Neural cell (in vitro differentiated cells): ENCODE results near the gene SLC37A3. TPM values are rescaled to one million over a fixed set of nuclear protein-coding genes. Genes with fewer than 3 reads are reported as not detected.
A peak's percentile ranks its signal among the peaks of the same experiment; 100 is the strongest.

Source experiments
- H2AFZ ChIP-seq: fragments of 200-600, 300-800 bp; sonication (generic), shearing (Covaris generic); 2 replicates; pipeline ENCODE4 v1.6.0; 2014; ENCODE audit warnings: low read depth, mild to moderate bottlenecking, antibody characterized with exemption, low read length, moderate library complexity
- H3F3A ChIP-seq: fragments of 200-600 bp; shearing (Covaris generic); 2 replicates; pipeline ENCODE4 v1.6.1; 2016; ENCODE audit warnings: mild to moderate bottlenecking, moderate library complexity, mixed read lengths, antibody characterized with exemption, low read length; ENCODE audit not compliant: insufficient read depth, poor library complexity, severe bottlenecking
- H3K27ac ChIP-seq: fragments of 200-600, 300-800 bp; sonication (generic), shearing (Covaris generic); 2 replicates; pipeline ENCODE4 v1.5.1; 2014; ENCODE audit warnings: mild to moderate bottlenecking, low read length, moderate library complexity
- H3K27me3 ChIP-seq: fragments of 300-800, 200-600 bp; sonication (generic), shearing (Covaris generic); 2 replicates; pipeline ENCODE4 v1.6.0; 2014; ENCODE audit warnings: mild to moderate bottlenecking, low read depth, low read length, moderate library complexity; ENCODE audit not compliant: insufficient read depth
- H3K36me3 ChIP-seq: fragments of 300-800, 200-600 bp; sonication (generic), shearing (Covaris generic); 2 replicates; pipeline ENCODE4 v1.5.1; 2014; ENCODE audit warnings: mild to moderate bottlenecking, antibody characterized with exemption, low read length, moderate library complexity; ENCODE audit not compliant: insufficient read depth
- H3K4me2 ChIP-seq: fragments of 300-800, 200-600 bp; sonication (generic), shearing (Covaris generic); 2 replicates; pipeline ENCODE4 v1.6.0; 2014; ENCODE audit warnings: mild to moderate bottlenecking, low read length
- H3K4me3 ChIP-seq: fragments of 300-800, 200-600 bp; sonication (generic), shearing (Covaris generic); 2 replicates; pipeline ENCODE4 v1.5.1; 2014; ENCODE audit warnings: mild to moderate bottlenecking, low read length, moderate library complexity
- H3K79me2 ChIP-seq: fragments of 200-600 bp; shearing (Covaris generic); replicated peaks from 2 replicates; pipeline ENCODE4 v1.6.0; 2014; ENCODE audit warnings: mild to moderate bottlenecking, low read length, moderate library complexity; ENCODE audit not compliant: insufficient read depth
- H3K9ac ChIP-seq: fragments of 300-800, 200-600 bp; sonication (generic), shearing (Covaris generic); 2 replicates; pipeline ENCODE4 v1.6.1; 2016; ENCODE audit warnings: mild to moderate bottlenecking, low read length, mixed read lengths
- H3K9me2 ChIP-seq: fragments of 200-600 bp; shearing (Covaris generic); 2 replicates; pipeline ENCODE4 v1.6.1; 2016; ENCODE audit warnings: mild to moderate bottlenecking, low read length, mixed read lengths; ENCODE audit not compliant: insufficient read depth
- H3K9me3 ChIP-seq: fragments of 200-600, 300-800 bp; sonication (generic), shearing (Covaris generic); 2 replicates; pipeline ENCODE4 v1.6.1; 2016; ENCODE audit warnings: mild to moderate bottlenecking, mixed run types, low read length, moderate library complexity, mixed read lengths
- H4K20me1 ChIP-seq: fragments of 200-600 bp; shearing (Covaris generic); 2 replicates; pipeline ENCODE4 v1.6.1; 2016; ENCODE audit warnings: mild to moderate bottlenecking, mixed run types; ENCODE audit not compliant: insufficient read depth
- EP300 ChIP-seq: fragments of 450-650 bp; conservative IDR thresholded peaks from 2 replicates; pipeline ENCODE4 v1.6.1; 2014; ENCODE audit warnings: antibody characterized with exemption, mild to moderate bottlenecking, moderate library complexity; ENCODE audit not compliant: poor library complexity, severe bottlenecking
- EZH2 ChIP-seq: fragments of 200-600, 300-800 bp; shearing (Covaris generic), sonication (generic); IDR thresholded peaks from 2 replicates; pipeline ENCODE4 v1.6.1; 2014; ENCODE audit warnings: antibody characterized with exemption, low read length, borderline replicate concordance, mild to moderate bottlenecking; ENCODE audit not compliant: insufficient read depth, poor library complexity, severe bottlenecking
- MXI1 ChIP-seq: fragments of 450-650 bp; conservative IDR thresholded peaks from 2 replicates; pipeline ENCODE4 v1.6.1; 2014; ENCODE audit warnings: antibody characterized with exemption, mild to moderate bottlenecking; ENCODE audit not compliant: poor library complexity, severe bottlenecking
- POLR2AphosphoS5 ChIP-seq: IDR thresholded peaks from 2 replicates; pipeline ENCODE4 v1.6.1; 2012
- RAD21 ChIP-seq: fragments of 450-650 bp; conservative IDR thresholded peaks from 2 replicates; pipeline ENCODE4 v1.6.1; 2014; ENCODE audit warnings: antibody characterized with exemption, mild to moderate bottlenecking, moderate library complexity
- SMC3 ChIP-seq: fragments of 450-650 bp; conservative IDR thresholded peaks from 2 replicates; pipeline ENCODE4 v1.6.1; 2014; ENCODE audit warnings: antibody characterized with exemption, mild to moderate bottlenecking, moderate library complexity; ENCODE audit not compliant: poor library complexity
- TAF1 ChIP-seq: IDR thresholded peaks from 2 replicates; pipeline ENCODE4 v1.6.1; 2012; ENCODE audit warnings: low read depth
- polyA plus RNA-seq: library from polyadenylated mRNA; depleted of rRNA; stranded (reverse); fragments of >200 nt; gene quantifications from 2 replicates; pipeline ENCODE4 v1.2.3, GENCODE V29; 2014
- TF ChIP-seq, protein P1 (sequence below): fragments of 450-650 bp; IDR thresholded peaks from 2 replicates; pipeline ENCODE4 v1.5.1; 2014; ENCODE audit warnings: antibody characterized with exemption, mild to moderate bottlenecking, moderate library complexity; ENCODE audit not compliant: poor library complexity, severe bottlenecking
- TF ChIP-seq, protein P2 (sequence below): IDR thresholded peaks from 2 replicates; pipeline ENCODE4 v1.6.1; 2012; ENCODE audit warnings: borderline replicate concordance

Gene SLC37A3
- polyA plus RNA-seq, 1 donor from 2014 or later: 176 TPM

- TF ChIP-seq RAD21 (no peak), POLR2AphosphoS5 (no peak), TAF1 (no peak), SMC3 (no peak), MXI1 (no peak), EZH2 (no peak), EP300 (no peak)
- TF ChIP-seq, protein P1, sequence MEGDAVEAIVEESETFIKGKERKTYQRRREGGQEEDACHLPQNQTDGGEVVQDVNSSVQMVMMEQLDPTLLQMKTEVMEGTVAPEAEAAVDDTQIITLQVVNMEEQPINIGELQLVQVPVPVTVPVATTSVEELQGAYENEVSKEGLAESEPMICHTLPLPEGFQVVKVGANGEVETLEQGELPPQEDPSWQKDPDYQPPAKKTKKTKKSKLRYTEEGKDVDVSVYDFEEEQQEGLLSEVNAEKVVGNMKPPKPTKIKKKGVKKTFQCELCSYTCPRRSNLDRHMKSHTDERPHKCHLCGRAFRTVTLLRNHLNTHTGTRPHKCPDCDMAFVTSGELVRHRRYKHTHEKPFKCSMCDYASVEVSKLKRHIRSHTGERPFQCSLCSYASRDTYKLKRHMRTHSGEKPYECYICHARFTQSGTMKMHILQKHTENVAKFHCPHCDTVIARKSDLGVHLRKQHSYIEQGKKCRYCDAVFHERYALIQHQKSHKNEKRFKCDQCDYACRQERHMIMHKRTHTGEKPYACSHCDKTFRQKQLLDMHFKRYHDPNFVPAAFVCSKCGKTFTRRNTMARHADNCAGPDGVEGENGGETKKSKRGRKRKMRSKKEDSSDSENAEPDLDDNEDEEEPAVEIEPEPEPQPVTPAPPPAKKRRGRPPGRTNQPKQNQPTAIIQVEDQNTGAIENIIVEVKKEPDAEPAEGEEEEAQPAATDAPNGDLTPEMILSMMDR: no peak
- TF ChIP-seq, protein P2, sequence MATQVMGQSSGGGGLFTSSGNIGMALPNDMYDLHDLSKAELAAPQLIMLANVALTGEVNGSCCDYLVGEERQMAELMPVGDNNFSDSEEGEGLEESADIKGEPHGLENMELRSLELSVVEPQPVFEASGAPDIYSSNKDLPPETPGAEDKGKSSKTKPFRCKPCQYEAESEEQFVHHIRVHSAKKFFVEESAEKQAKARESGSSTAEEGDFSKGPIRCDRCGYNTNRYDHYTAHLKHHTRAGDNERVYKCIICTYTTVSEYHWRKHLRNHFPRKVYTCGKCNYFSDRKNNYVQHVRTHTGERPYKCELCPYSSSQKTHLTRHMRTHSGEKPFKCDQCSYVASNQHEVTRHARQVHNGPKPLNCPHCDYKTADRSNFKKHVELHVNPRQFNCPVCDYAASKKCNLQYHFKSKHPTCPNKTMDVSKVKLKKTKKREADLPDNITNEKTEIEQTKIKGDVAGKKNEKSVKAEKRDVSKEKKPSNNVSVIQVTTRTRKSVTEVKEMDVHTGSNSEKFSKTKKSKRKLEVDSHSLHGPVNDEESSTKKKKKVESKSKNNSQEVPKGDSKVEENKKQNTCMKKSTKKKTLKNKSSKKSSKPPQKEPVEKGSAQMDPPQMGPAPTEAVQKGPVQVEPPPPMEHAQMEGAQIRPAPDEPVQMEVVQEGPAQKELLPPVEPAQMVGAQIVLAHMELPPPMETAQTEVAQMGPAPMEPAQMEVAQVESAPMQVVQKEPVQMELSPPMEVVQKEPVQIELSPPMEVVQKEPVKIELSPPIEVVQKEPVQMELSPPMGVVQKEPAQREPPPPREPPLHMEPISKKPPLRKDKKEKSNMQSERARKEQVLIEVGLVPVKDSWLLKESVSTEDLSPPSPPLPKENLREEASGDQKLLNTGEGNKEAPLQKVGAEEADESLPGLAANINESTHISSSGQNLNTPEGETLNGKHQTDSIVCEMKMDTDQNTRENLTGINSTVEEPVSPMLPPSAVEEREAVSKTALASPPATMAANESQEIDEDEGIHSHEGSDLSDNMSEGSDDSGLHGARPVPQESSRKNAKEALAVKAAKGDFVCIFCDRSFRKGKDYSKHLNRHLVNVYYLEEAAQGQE: no peak
- Histone ChIP-seq H3K27me3 (no peaks in the 10 kb centered on the region), H3F3A (no peaks in the 10 kb centered on the region), H3K4me2 (no peak overlapping the region), H4K20me1 (no peaks in the 10 kb centered on the region), H3K27ac (no peak overlapping the region), H3K9me3 (no peaks in the 10 kb centered on the region), H3K4me3 (no peak overlapping the region), H3K79me2 (no peaks in the 10 kb centered on the region), H2AFZ (no peak overlapping the region), H3K9me2 (no peaks in the 10 kb centered on the region), H3K9ac (no peak overlapping the region), H3K36me3 (no peaks in the 10 kb centered on the region)
Measured at GRCh38 chr7:140415361-140415760, 17.0 kb upstream of the SLC37A3 start.

- Histone ChIP-seq H3K27me3 (peaks cover 3% of the 10 kb centered on the region), H3F3A (no peaks in the 10 kb centered on the region), H4K20me1 (no peaks in the 10 kb centered on the region), H3K79me2 (no peaks in the 10 kb centered on the region), H3K9me3 (no peaks in the 10 kb centered on the region), H2AFZ (no peak overlapping the region), H3K27ac (no peak overlapping the region), H3K9me2 (no peaks in the 10 kb centered on the region), H3K9ac (no peak overlapping the region), H3K4me2 (no peak overlapping the region), H3K36me3 (no peaks in the 10 kb centered on the region), H3K4me3 (peak overlapping the region; percentile 41)
- TF ChIP-seq, protein P1: no peak
- peak; percentile 19 for TF ChIP-seq EP300
Measured at GRCh38 chr7:140404565-140405065, 6.3 kb upstream of the SLC37A3 start.
